SK-N-SH treated with all-trans-retinoic acid at 6 μM for 48 hours (cell line): ENCODE results near the gene SORCS3.

Experiments
- ARNTL ChIP-seq: fragments of 450-650 bp; formaldehyde crosslinking; IDR thresholded peaks from 2 replicates; pipeline ENCODE4 v1.5.0; 2020; ENCODE audit warnings: low read depth, mild to moderate bottlenecking, moderate library complexity, borderline replicate concordance
- BACH2 ChIP-seq: fragments of 250-450 bp; sonication (Bioruptor Pico); IDR thresholded peaks from 2 replicates; pipeline ENCODE4 v1.9.0; 2021; ENCODE audit warnings: mild to moderate bottlenecking, borderline replicate concordance
- CSDC2 ChIP-seq: fragments of 250-450 bp; sonication (Bioruptor Pico); IDR thresholded peaks from 2 replicates; pipeline ENCODE4 v1.5.0; 2020; ENCODE audit warnings: mild to moderate bottlenecking, moderate library complexity
- ESRRG ChIP-seq: fragments of 250-450 bp; sonication (Bioruptor Pico); IDR thresholded peaks from 2 replicates; pipeline ENCODE4 v1.6.1; 2021; ENCODE audit warnings: mild to moderate bottlenecking
- PPARA ChIP-seq: fragments of 250-450 bp; sonication (Bioruptor Pico); IDR thresholded peaks from 2 replicates; pipeline ENCODE4 v1.5.0; 2020; ENCODE audit warnings: mild to moderate bottlenecking, borderline replicate concordance
- SNAI2 ChIP-seq: fragments of 250-450 bp; sonication (Bioruptor Pico); IDR thresholded peaks from 2 replicates; pipeline ENCODE4 v1.5.0; 2020; ENCODE audit warnings: mild to moderate bottlenecking, moderate library complexity
- TCF4 ChIP-seq: fragments of 250-450 bp; sonication (Bioruptor Pico); IDR thresholded peaks from 2 replicates; pipeline ENCODE4 v1.8.0; 2021; ENCODE audit warnings: mild to moderate bottlenecking, moderate library complexity, borderline replicate concordance
- ZNF565 ChIP-seq: fragments of 450-650 bp; formaldehyde crosslinking; conservative IDR thresholded peaks from 2 replicates; pipeline ENCODE4 v1.5.0; 2020; ENCODE audit warnings: low read depth, mild to moderate bottlenecking, moderate library complexity
- TF ChIP-seq, protein P1 (sequence below): fragments of 250-450 bp; sonication (Bioruptor Pico); IDR thresholded peaks from 2 replicates; pipeline ENCODE4 v1.8.0; 2020; ENCODE audit warnings: mild to moderate bottlenecking, moderate library complexity, borderline replicate concordance
- TF ChIP-seq, protein P2 (sequence below): fragments of 250-450 bp; sonication (Bioruptor Pico); IDR thresholded peaks from 2 replicates; pipeline ENCODE4 v1.5.0; 2020; ENCODE audit warnings: mild to moderate bottlenecking, moderate library complexity
- TF ChIP-seq, protein P3 (sequence below): fragments of 250-450 bp; sonication (Bioruptor Pico); IDR thresholded peaks from 2 replicates; pipeline ENCODE4 v1.5.1; 2020; ENCODE audit warnings: low read depth, mild to moderate bottlenecking, moderate library complexity

DNA sequence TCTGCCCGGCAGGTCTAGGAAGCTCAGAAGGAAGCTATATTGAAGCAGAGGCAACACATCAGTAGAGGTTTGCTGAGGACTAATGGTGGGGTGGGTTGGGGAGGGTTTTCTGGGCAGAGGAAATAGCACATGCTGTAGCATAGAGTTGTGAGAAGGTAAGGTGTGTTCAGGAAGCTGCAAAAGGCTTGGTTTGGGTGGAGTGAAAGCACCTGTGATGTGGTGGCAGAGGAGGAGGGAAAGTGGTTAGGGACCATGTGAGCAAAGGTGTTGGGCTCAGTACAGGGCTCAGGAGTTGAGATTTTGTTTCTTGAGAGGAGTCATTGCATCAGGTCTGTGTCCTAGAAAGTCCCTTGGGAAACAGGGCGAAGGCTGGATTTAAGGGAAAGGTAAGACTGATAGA, 294.6 kb downstream of the SORCS3 start:
- no peak for TF ChIP-seq ARNTL (CRISPR knock-in tag)
- TF ChIP-seq, protein P1, sequence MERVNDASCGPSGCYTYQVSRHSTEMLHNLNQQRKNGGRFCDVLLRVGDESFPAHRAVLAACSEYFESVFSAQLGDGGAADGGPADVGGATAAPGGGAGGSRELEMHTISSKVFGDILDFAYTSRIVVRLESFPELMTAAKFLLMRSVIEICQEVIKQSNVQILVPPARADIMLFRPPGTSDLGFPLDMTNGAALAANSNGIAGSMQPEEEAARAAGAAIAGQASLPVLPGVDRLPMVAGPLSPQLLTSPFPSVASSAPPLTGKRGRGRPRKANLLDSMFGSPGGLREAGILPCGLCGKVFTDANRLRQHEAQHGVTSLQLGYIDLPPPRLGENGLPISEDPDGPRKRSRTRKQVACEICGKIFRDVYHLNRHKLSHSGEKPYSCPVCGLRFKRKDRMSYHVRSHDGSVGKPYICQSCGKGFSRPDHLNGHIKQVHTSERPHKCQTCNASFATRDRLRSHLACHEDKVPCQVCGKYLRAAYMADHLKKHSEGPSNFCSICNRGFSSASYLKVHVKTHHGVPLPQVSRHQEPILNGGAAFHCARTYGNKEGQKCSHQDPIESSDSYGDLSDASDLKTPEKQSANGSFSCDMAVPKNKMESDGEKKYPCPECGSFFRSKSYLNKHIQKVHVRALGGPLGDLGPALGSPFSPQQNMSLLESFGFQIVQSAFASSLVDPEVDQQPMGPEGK (CRISPR knock-in tag) = no peak
- TF ChIP-seq, protein P2, sequence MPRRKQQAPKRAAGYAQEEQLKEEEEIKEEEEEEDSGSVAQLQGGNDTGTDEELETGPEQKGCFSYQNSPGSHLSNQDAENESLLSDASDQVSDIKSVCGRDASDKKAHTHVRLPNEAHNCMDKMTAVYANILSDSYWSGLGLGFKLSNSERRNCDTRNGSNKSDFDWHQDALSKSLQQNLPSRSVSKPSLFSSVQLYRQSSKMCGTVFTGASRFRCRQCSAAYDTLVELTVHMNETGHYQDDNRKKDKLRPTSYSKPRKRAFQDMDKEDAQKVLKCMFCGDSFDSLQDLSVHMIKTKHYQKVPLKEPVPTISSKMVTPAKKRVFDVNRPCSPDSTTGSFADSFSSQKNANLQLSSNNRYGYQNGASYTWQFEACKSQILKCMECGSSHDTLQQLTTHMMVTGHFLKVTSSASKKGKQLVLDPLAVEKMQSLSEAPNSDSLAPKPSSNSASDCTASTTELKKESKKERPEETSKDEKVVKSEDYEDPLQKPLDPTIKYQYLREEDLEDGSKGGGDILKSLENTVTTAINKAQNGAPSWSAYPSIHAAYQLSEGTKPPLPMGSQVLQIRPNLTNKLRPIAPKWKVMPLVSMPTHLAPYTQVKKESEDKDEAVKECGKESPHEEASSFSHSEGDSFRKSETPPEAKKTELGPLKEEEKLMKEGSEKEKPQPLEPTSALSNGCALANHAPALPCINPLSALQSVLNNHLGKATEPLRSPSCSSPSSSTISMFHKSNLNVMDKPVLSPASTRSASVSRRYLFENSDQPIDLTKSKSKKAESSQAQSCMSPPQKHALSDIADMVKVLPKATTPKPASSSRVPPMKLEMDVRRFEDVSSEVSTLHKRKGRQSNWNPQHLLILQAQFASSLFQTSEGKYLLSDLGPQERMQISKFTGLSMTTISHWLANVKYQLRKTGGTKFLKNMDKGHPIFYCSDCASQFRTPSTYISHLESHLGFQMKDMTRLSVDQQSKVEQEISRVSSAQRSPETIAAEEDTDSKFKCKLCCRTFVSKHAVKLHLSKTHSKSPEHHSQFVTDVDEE = no peak
- TF ChIP-seq CSDC2 (CRISPR knock-in tag) = no peak
- TF ChIP-seq, protein P3, sequence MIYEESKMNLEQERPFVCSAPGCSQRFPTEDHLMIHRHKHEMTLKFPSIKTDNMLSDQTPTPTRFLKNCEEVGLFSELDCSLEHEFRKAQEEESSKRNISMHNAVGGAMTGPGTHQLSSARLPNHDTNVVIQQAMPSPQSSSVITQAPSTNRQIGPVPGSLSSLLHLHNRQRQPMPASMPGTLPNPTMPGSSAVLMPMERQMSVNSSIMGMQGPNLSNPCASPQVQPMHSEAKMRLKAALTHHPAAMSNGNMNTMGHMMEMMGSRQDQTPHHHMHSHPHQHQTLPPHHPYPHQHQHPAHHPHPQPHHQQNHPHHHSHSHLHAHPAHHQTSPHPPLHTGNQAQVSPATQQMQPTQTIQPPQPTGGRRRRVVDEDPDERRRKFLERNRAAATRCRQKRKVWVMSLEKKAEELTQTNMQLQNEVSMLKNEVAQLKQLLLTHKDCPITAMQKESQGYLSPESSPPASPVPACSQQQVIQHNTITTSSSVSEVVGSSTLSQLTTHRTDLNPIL (CRISPR knock-in tag) = no peak
- TF ChIP-seq SNAI2 = no peak
- no peak for TF ChIP-seq BACH2 (CRISPR knock-in tag)
- no peak for TF ChIP-seq TCF4
- no peak for TF ChIP-seq ESRRG (CRISPR knock-in tag)
- TF ChIP-seq ZNF565 = no peak
- TF ChIP-seq PPARA = no peak
